Umbilical cord (tissue), 2 donors: Measurements from ENCODE around the gene MTRF1. TPM values are rescaled to one million over a fixed set of nuclear protein-coding genes. Genes with fewer than 3 reads are reported as not detected.

Experiments
- DNase-seq: peaks from one replicate; pipeline ENCODE4 v3.0.0-alpha.2; 2015; ENCODE audit warnings: low spot score
- total RNA-seq: library from RNA; depleted of rRNA; stranded (reverse); fragments of >200 nt; gene quantifications from one replicate; pipeline ENCODE4 v1.2.3, GENCODE V29; 2014; ENCODE audit warnings: low replicate concordance; ENCODE audit not compliant: insufficient read depth

MTRF1 gene
- total RNA-seq, 1 donor from 2014 or later, result 14.2 TPM

GRCh38 chr13:41224113-41225110 is 39.0 kb downstream of the MTRF1 start:
- no peak for DNase-seq

- DNase-seq, result peak; percentile 53
These were observed 41.0 kb downstream of the MTRF1 start for GRCh38 chr13:41222259-41222852.

- no peak for DNase-seq
These were observed 43.0 kb downstream of the MTRF1 start for GRCh38 chr13:41220401-41220800.

GRCh38 chr13:41216160-41216559 is 47.2 kb downstream of the MTRF1 start:
- DNase-seq, result no peak

GRCh38 chr13:41213919-41214318 is 49.5 kb downstream of the MTRF1 start:
- no peak for DNase-seq

GRCh38 chr13:41213316-41213715 is 50.1 kb downstream of the MTRF1 start:
- no peak for DNase-seq

GRCh38 chr13:41212881-41213280 is 50.5 kb downstream of the MTRF1 start:
- no peak for DNase-seq

GRCh38 chr13:41211062-41211461 is 52.3 kb downstream of the MTRF1 start:
- no peak for DNase-seq

GRCh38 chr13:41206467-41206866 is 56.9 kb downstream of the MTRF1 start:
- DNase-seq, result no peak

- no peak for DNase-seq
These were observed 59.6 kb downstream of the MTRF1 start for GRCh38 chr13:41203810-41204209.

- no peak for DNase-seq
These were observed 63.2 kb downstream of the MTRF1 start for GRCh38 chr13:41200126-41200525.

- DNase-seq, result no peak
These were observed 63.9 kb downstream of the MTRF1 start for GRCh38 chr13:41199526-41199925.

- DNase-seq, result no peak
These were observed 64.3 kb downstream of the MTRF1 start for GRCh38 chr13:41199079-41199478.

GRCh38 chr13:41196620-41197019 is 66.8 kb downstream of the MTRF1 start:
- DNase-seq, result no peak

GRCh38 chr13:41196011-41196410 is 67.4 kb downstream of the MTRF1 start:
- no peak for DNase-seq

- peak; percentile 98 for DNase-seq
These were observed 69.2 kb downstream of the MTRF1 start, which contains the start of gene KBTBD7 for GRCh38 chr13:41193919-41194824. Gene KBTBD7, minus strand, starts transcription at chr13:41194569. Its CDS starts 312 bp downstream, at chr13:41194257.

GRCh38 chr13:41193469-41193868 is 69.9 kb downstream of the MTRF1 start:
- no peak for DNase-seq

- DNase-seq, result no peak
These were observed 74.8 kb downstream of the MTRF1 start for GRCh38 chr13:41188584-41188983.

GRCh38 chr13:41186481-41186880 is 76.9 kb downstream of the MTRF1 start:
- DNase-seq, result no peak

- no peak for DNase-seq
These were observed 81.1 kb downstream of the MTRF1 start for GRCh38 chr13:41182231-41182630.

- DNase-seq, result no peak
These were observed 83.7 kb downstream of the MTRF1 start for GRCh38 chr13:41179593-41180250.
